Astrocyte (in vitro differentiated cells and primary cell): ENCODE results near the gene SDK1. TPM values are rescaled to one million over a fixed set of nuclear protein-coding genes. Genes with fewer than 3 reads are reported as not detected.

ENCODE experiments used
- DNase-seq: peaks from one replicate; pipeline ENCODE4 v3.0.0-alpha.2; 2010; ENCODE audit warnings: low read depth
- FAIRE-seq: peaks from 2 replicates; lab custom pipeline; 2011; peaks lifted over from hg19 to GRCh38; lab: Jason Lieb, UNC
- H2AFZ ChIP-seq: 2 replicates; pipeline ENCODE4 v1.6.0; 2012; ENCODE audit warnings: low read depth, low read length, inconsistent platforms
- H3K27ac ChIP-seq: 2 replicates; pipeline ENCODE4 v1.5.1; 2011; ENCODE audit warnings: low read depth, low read length, inconsistent platforms
- H3K27me3 ChIP-seq: 2 replicates; pipeline ENCODE4 v1.6.0; 2011; ENCODE audit warnings: low read length, inconsistent platforms; ENCODE audit not compliant: insufficient read depth
- H3K36me3 ChIP-seq: 2 replicates; pipeline ENCODE4 v1.5.1; 2011; ENCODE audit warnings: low read length, inconsistent platforms; ENCODE audit not compliant: insufficient read depth
- H3K4me1 ChIP-seq: 2 replicates; pipeline ENCODE4 v1.5.1; 2011; ENCODE audit warnings: low read length, inconsistent platforms; ENCODE audit not compliant: insufficient read depth
- H3K4me2 ChIP-seq: 2 replicates; pipeline ENCODE4 v1.6.0; 2012; ENCODE audit warnings: low read length, inconsistent platforms
- H3K4me3 ChIP-seq: 2 replicates; pipeline ENCODE4 v1.5.1; 2011; ENCODE audit warnings: low read depth, mild to moderate bottlenecking, low read length, inconsistent platforms; ENCODE audit not compliant: insufficient read depth
- H3K79me2 ChIP-seq: 2 replicates; pipeline ENCODE4 v1.6.0; 2012; ENCODE audit warnings: mild to moderate bottlenecking, low read length, inconsistent platforms; ENCODE audit not compliant: insufficient read depth
- H3K9ac ChIP-seq: 2 replicates; pipeline ENCODE4 v1.6.0; 2012; ENCODE audit warnings: mild to moderate bottlenecking, low read length, inconsistent platforms
- H3K9me3 ChIP-seq: 2 replicates; pipeline ENCODE4 v1.5.1; 2012; ENCODE audit warnings: low read depth, mild to moderate bottlenecking, low read length, inconsistent platforms; ENCODE audit not compliant: insufficient read depth
- H4K20me1 ChIP-seq: 2 replicates; pipeline ENCODE4 v1.6.0; 2012; ENCODE audit warnings: low read length, inconsistent platforms; ENCODE audit not compliant: insufficient read depth
- H3K27ac Mint-ChIP-seq: one replicate; pipeline ENCODE4 v1.8.0; 2021; ENCODE audit warnings: mild to moderate bottlenecking, mixed read lengths; ENCODE audit not compliant: unreplicated experiment
- H3K27me3 Mint-ChIP-seq: one replicate; pipeline ENCODE4 v1.8.0; 2021; ENCODE audit warnings: low read depth, mixed read lengths; ENCODE audit not compliant: unreplicated experiment
- H3K36me3 Mint-ChIP-seq: one replicate; pipeline ENCODE4 v1.8.0; 2021; ENCODE audit warnings: low read depth, mixed read lengths; ENCODE audit not compliant: unreplicated experiment
- H3K4me1 Mint-ChIP-seq: one replicate; pipeline ENCODE4 v1.8.0; 2021; ENCODE audit warnings: low read depth, mixed read lengths; ENCODE audit not compliant: unreplicated experiment
- H3K4me3 Mint-ChIP-seq: one replicate; pipeline ENCODE4 v1.8.0; 2021; ENCODE audit warnings: mild to moderate bottlenecking, moderate library complexity, mixed read lengths; ENCODE audit not compliant: unreplicated experiment
- H3K9me3 Mint-ChIP-seq: one replicate; pipeline ENCODE4 v1.8.0; 2021; ENCODE audit warnings: mild to moderate bottlenecking, mixed read lengths; ENCODE audit not compliant: unreplicated experiment
- CTCF ChIP-seq: IDR thresholded peaks from 2 replicates; pipeline ENCODE4 v1.5.1; 2011; ENCODE audit warnings: low read depth, mild to moderate bottlenecking, inconsistent platforms, low read length, moderate library complexity; ENCODE audit not compliant: insufficient read depth
- EZH2 ChIP-seq: IDR thresholded peaks from 2 replicates; pipeline ENCODE4 v1.6.1; 2012; ENCODE audit warnings: mild to moderate bottlenecking, low read length, inconsistent platforms; ENCODE audit not compliant: insufficient read depth
- total RNA-seq: library from RNA; stranded (reverse); gene quantifications from 2 replicates; pipeline ENCODE4 v1.2.1, GENCODE V29; 2021

Gene SDK1
- total RNA-seq, 1 donor from 2014 or later = 4.2 TPM

GRCh38 chr7:3297105-3297819 lies 3.8 kb upstream of the SDK1 start:
- DNase-seq = no peak

GRCh38 chr7:3300221-3300650 lies 816 bp upstream of the SDK1 start:
- Histone ChIP-seq H3K27ac (no peak overlapping the region), H3K9ac (peak overlapping the region; percentile 61)

More at GRCh38 chr7:3297105-3297819, 3.8 kb upstream of the SDK1 start:
- Mint-ChIP-seq H3K27me3 (peaks cover 24% of the 10 kb centered on the region), H3K4me3 (no peak overlapping the region), H3K9me3 (no peaks in the 10 kb centered on the region), H3K4me1 (no peaks in the 10 kb centered on the region), H3K27ac (no peak overlapping the region), H3K36me3 (no peaks in the 10 kb centered on the region)
- Histone ChIP-seq H3K27ac (no peak overlapping the region), H3K36me3 (no peaks in the 10 kb centered on the region), H3K9me3 (no peaks in the 10 kb centered on the region), H3K79me2 (no peaks in the 10 kb centered on the region), H3K4me2 (no peak overlapping the region), H2AFZ (no peak overlapping the region), H3K4me3 (no peak overlapping the region), H3K4me1 (peaks cover 10% of the 10 kb centered on the region), H4K20me1 (no peaks in the 10 kb centered on the region), H3K27me3 (peaks cover 5% of the 10 kb centered on the region), H3K9ac (no peak overlapping the region)
- FAIRE-seq = no peak
- TF ChIP-seq EZH2 = no peak
- no peak for TF ChIP-seq CTCF

More at GRCh38 chr7:3300221-3300650, 816 bp upstream of the SDK1 start:
- H3K27me3 Mint-ChIP-seq = peaks cover 10% of the 10 kb centered on the region
- H3K4me2 ChIP-seq = peak overlapping the region; percentile 87
- no peak for FAIRE-seq
- H3K9me3 ChIP-seq = no peaks in the 10 kb centered on the region
- no peaks in the 10 kb centered on the region for H3K36me3 ChIP-seq
- H3K4me3 ChIP-seq = peak overlapping the region; percentile 56
- H3K36me3 Mint-ChIP-seq = no peaks in the 10 kb centered on the region
- H3K79me2 ChIP-seq = no peaks in the 10 kb centered on the region
- no peak overlapping the region for H3K27ac Mint-ChIP-seq
- peak overlapping the region; percentile 71 for H3K4me3 Mint-ChIP-seq
- peaks cover 15% of the 10 kb centered on the region for H3K27me3 ChIP-seq
- H3K4me1 Mint-ChIP-seq = no peaks in the 10 kb centered on the region
- H3K9me3 Mint-ChIP-seq = no peaks in the 10 kb centered on the region
- peaks cover 10% of the 10 kb centered on the region for H3K4me1 ChIP-seq
- H4K20me1 ChIP-seq = no peaks in the 10 kb centered on the region
- TF ChIP-seq EZH2 = no peak
- TF ChIP-seq CTCF = no peak
- DNase-seq = peak; percentile 26
- peak overlapping the region; percentile 87 for H2AFZ ChIP-seq
